WTC11 (cell line): ENCODE results near the gene DAD1. TPM values are rescaled to one million over a fixed set of nuclear protein-coding genes. Genes with fewer than 3 reads are reported as not detected.

Experiments
- ATAC-seq: fragments of 200-7000 bp; cut with Tn5 transposase; 2 replicates; pipeline ENCODE4 v1.10.0; 2021; ENCODE audit warnings: mild to moderate bottlenecking, moderate library complexity
- CTCF ChIA-PET: fragments of 300-600 bp; sonication (Branson Sonifier 250); formaldehyde crosslinking; loops from one replicate; lab custom pipeline; 2021; ENCODE audit warnings: antibody characterized with exemption; lab: Charles Lee
- POLR2A ChIA-PET: fragments of 350-600 bp; sonication (Branson Sonifier 250); formaldehyde crosslinking; loops from one replicate; lab custom pipeline; 2021; ENCODE audit warnings: antibody characterized with exemption; lab: Charles Lee
- DNase-seq: peaks from one replicate; pipeline ENCODE4 v3.0.0; 2021; ENCODE audit warnings: low spot score
- H3K27ac Mint-ChIP-seq: 2 replicates; pipeline ENCODE4 v1.8.0; 2021; ENCODE audit warnings: mixed read lengths
- H3K27me3 Mint-ChIP-seq: 2 replicates; pipeline ENCODE4 v1.8.0; 2021; ENCODE audit warnings: low read depth, mild to moderate bottlenecking, moderate library complexity, mixed read lengths
- H3K36me3 Mint-ChIP-seq: 2 replicates; pipeline ENCODE4 v1.8.0; 2021; ENCODE audit warnings: mixed read lengths
- H3K4me1 Mint-ChIP-seq: 2 replicates; pipeline ENCODE4 v1.8.0; 2022; ENCODE audit warnings: mixed read lengths
- H3K4me3 Mint-ChIP-seq: 2 replicates; pipeline ENCODE4 v1.8.0; 2021; ENCODE audit warnings: mild to moderate bottlenecking, moderate library complexity, mixed read lengths
- H3K9me3 Mint-ChIP-seq: 2 replicates; pipeline ENCODE4 v1.8.0; 2021; ENCODE audit warnings: mixed read lengths
- ATF1 ChIP-seq: sonication (generic); formaldehyde crosslinking; IDR thresholded peaks from 2 replicates; pipeline ENCODE4 v1.8.1; 2023; ENCODE audit warnings: mild to moderate bottlenecking, moderate library complexity, missing genetic modification reagents
- CREB1 ChIP-seq: sonication (generic); formaldehyde crosslinking; IDR thresholded peaks from 2 replicates; pipeline ENCODE4 v1.8.0; 2023; ENCODE audit warnings: mild to moderate bottlenecking, missing genetic modification reagents
- ETV6 ChIP-seq: sonication (generic); formaldehyde crosslinking; IDR thresholded peaks from 2 replicates; pipeline ENCODE4 v1.8.1; 2022; ENCODE audit warnings: mild to moderate bottlenecking, missing genetic modification reagents
- FOXK1 ChIP-seq: sonication (generic); formaldehyde crosslinking; IDR thresholded peaks from 2 replicates; pipeline ENCODE4 v1.8.0; 2022; ENCODE audit warnings: mild to moderate bottlenecking, moderate library complexity, missing genetic modification reagents
- GABPB1 ChIP-seq: sonication (generic); formaldehyde crosslinking; IDR thresholded peaks from 2 replicates; pipeline ENCODE4 v1.8.1; 2023; ENCODE audit warnings: mild to moderate bottlenecking, missing genetic modification reagents
- GTF2I ChIP-seq: fragments of 250-450 bp; sonication (Bioruptor Pico); conservative IDR thresholded peaks from 2 replicates; pipeline ENCODE4 v1.4.0; 2021; ENCODE audit warnings: mild to moderate bottlenecking
- IRF1 ChIP-seq: sonication (generic); formaldehyde crosslinking; IDR thresholded peaks from 2 replicates; pipeline ENCODE4 v1.8.0; 2023; ENCODE audit warnings: missing genetic modification reagents
- IRF2 ChIP-seq: sonication (generic); formaldehyde crosslinking; IDR thresholded peaks from 2 replicates; pipeline ENCODE4 v1.8.0; 2022; ENCODE audit warnings: low read depth, missing genetic modification reagents, borderline replicate concordance
- KAT7 ChIP-seq: sonication (generic); formaldehyde crosslinking; IDR thresholded peaks from 2 replicates; pipeline ENCODE4 v1.8.1; 2023; ENCODE audit warnings: missing genetic modification reagents, mild to moderate bottlenecking, borderline replicate concordance
- NR1H2 ChIP-seq: sonication (generic); formaldehyde crosslinking; IDR thresholded peaks from 2 replicates; pipeline ENCODE4 v1.9.0; 2021; ENCODE audit warnings: mild to moderate bottlenecking, moderate library complexity, missing genetic modification reagents
- NR2C2 ChIP-seq: sonication (generic); formaldehyde crosslinking; IDR thresholded peaks from 2 replicates; pipeline ENCODE4 v1.8.0; 2022; ENCODE audit warnings: mild to moderate bottlenecking, missing genetic modification reagents
- OVOL2 ChIP-seq: fragments of 250-450 bp; sonication (Bioruptor Pico); IDR thresholded peaks from 2 replicates; pipeline ENCODE4 v1.9.0; 2021; ENCODE audit warnings: mild to moderate bottlenecking, borderline replicate concordance
- SOX15 ChIP-seq: fragments of 250-450 bp; sonication (Bioruptor Pico); IDR thresholded peaks from 2 replicates; pipeline ENCODE4 v1.9.0; 2021; ENCODE audit warnings: mild to moderate bottlenecking
- TCF7 ChIP-seq: sonication (generic); formaldehyde crosslinking; IDR thresholded peaks from 2 replicates; pipeline ENCODE4 v1.8.0; 2022; ENCODE audit warnings: mild to moderate bottlenecking, low read depth, missing genetic modification reagents, moderate library complexity
- TEAD4 ChIP-seq: sonication (generic); formaldehyde crosslinking; IDR thresholded peaks from 2 replicates; pipeline ENCODE4 v1.8.0; 2022; ENCODE audit warnings: mild to moderate bottlenecking, missing genetic modification reagents
- TP53 ChIP-seq: sonication (generic); formaldehyde crosslinking; IDR thresholded peaks from 2 replicates; pipeline ENCODE4 v1.8.1; 2023; ENCODE audit warnings: mild to moderate bottlenecking, missing genetic modification reagents
- ZBTB21 ChIP-seq: sonication (generic); formaldehyde crosslinking; IDR thresholded peaks from 2 replicates; pipeline ENCODE4 v1.8.1; 2023; ENCODE audit warnings: mild to moderate bottlenecking, missing genetic modification reagents, borderline replicate concordance
- ZNF121 ChIP-seq: sonication (generic); formaldehyde crosslinking; IDR thresholded peaks from 2 replicates; pipeline ENCODE4 v1.8.0; 2023; ENCODE audit warnings: missing genetic modification reagents
- ZNF396 ChIP-seq: fragments of 250-450 bp; sonication (Bioruptor Pico); IDR thresholded peaks from 2 replicates; pipeline ENCODE4 v1.8.0; 2021; ENCODE audit warnings: mild to moderate bottlenecking, moderate library complexity, borderline replicate concordance
- ZNF416 ChIP-seq: fragments of 250-450 bp; sonication (Bioruptor Pico); IDR thresholded peaks from 2 replicates; pipeline ENCODE4 v1.9.0; 2021; ENCODE audit warnings: mild to moderate bottlenecking, inconsistent platforms
- ZNF423 ChIP-seq: fragments of 250-450 bp; sonication (Bioruptor Pico); IDR thresholded peaks from 2 replicates; pipeline ENCODE4 v2.1.2; 2022; ENCODE audit warnings: mild to moderate bottlenecking, moderate library complexity
- ZNF425 ChIP-seq: fragments of 250-450 bp; sonication (Bioruptor Pico); conservative IDR thresholded peaks from 2 replicates; pipeline ENCODE4 v1.9.0; 2021; ENCODE audit warnings: mild to moderate bottlenecking
- ZNF512 ChIP-seq: sonication (generic); formaldehyde crosslinking; IDR thresholded peaks from 2 replicates; pipeline ENCODE4 v1.8.1; 2022; ENCODE audit warnings: missing genetic modification reagents, borderline replicate concordance
- ZNF671 ChIP-seq: fragments of 250-450 bp; sonication (Bioruptor Pico); IDR thresholded peaks from 2 replicates; pipeline ENCODE4 v1.8.0; 2021; ENCODE audit warnings: mild to moderate bottlenecking
- total RNA-seq: library from RNA; stranded (reverse); gene quantifications from 3 replicates; pipeline ENCODE4 v1.2.3, GENCODE V29; 2021
- TF ChIP-seq, protein P1 (sequence below): sonication (generic); formaldehyde crosslinking; IDR thresholded peaks from 2 replicates; pipeline ENCODE4 v1.8.0; 2022; ENCODE audit warnings: mild to moderate bottlenecking, missing genetic modification reagents
- TF ChIP-seq, protein P2 (sequence below): fragments of 250-450 bp; sonication (Bioruptor Pico); IDR thresholded peaks from 2 replicates; pipeline ENCODE4 v1.9.0; 2021; ENCODE audit warnings: mild to moderate bottlenecking

Gene DAD1
- total RNA-seq, 1 experiment from 2014 or later, result 125 TPM

DNA sequence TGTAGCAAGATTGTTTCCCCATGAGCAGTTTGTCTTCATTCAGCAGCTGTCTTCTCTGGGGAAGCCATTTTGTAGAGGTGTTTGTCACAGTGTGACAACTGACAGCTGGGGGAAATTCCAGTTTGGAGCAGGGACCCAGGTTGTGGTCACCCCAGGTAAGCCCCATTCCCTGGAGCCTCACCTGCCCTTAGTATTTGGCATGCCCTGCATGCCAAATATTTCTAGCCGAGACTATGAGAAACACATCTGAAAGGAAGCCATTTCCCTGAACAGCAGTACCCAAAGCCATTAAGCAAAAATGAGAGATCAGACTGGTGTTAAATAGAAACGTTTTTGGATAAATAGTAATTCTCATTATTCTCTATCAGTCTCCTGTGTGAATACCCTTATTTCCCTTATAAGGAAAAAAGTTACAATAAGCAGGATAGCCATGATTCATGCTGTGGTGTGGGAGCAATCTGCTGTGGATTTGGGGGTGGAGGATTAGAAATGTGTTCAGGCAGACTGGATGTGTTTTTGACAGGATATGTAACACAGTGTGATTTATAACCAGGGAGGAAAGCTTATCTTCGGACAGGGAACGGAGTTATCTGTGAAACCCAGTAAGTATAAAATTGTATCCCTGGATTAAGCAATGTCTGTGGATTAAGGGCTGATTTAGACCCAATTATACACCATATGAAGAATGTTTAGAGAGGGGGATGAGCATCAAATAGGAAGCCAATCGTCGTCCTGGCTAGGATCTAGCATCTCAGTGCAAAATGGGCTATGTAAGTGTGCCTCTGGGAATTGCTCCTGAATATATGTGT is 68.9 kb downstream of the DAD1 start:
- H3K27ac Mint-ChIP-seq, result no peak overlapping the region
- TF ChIP-seq ZNF121 (no peak), ZBTB21 (CRISPR knock-in tag) (no peak), ZNF423 (CRISPR knock-in tag) (no peak), ZNF396 (no peak), KAT7 (no peak), ETV6 (no peak), ZNF425 (CRISPR knock-in tag) (no peak), NR2C2 (CRISPR knock-in tag) (no peak), IRF1 (CRISPR knock-in tag) (no peak), TP53 (CRISPR knock-in tag) (no peak), SOX15 (CRISPR knock-in tag) (no peak), ZNF512 (CRISPR knock-in tag) (no peak), ZNF416 (CRISPR knock-in tag) (no peak)
- TF ChIP-seq, protein P1, sequence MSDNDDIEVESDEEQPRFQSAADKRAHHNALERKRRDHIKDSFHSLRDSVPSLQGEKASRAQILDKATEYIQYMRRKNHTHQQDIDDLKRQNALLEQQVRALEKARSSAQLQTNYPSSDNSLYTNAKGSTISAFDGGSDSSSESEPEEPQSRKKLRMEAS, result no peak
- DNase-seq (no peak), ATAC-seq (no peak)
- peaks cover 11% of the 10 kb centered on the region for H3K4me1 Mint-ChIP-seq
- CTCF ChIA-PET, result interaction anchor here (1.1 kb wide), 1 partner anchor 39 kb away, joined by 5 read pairs; no protein-coding TSS in a partner anchor
- no peaks in the 10 kb centered on the region for H3K36me3 Mint-ChIP-seq
- no peak overlapping the region for H3K4me3 Mint-ChIP-seq
- no peaks in the 10 kb centered on the region for H3K27me3 Mint-ChIP-seq
- no peaks in the 10 kb centered on the region for H3K9me3 Mint-ChIP-seq
- POLR2A ChIA-PET, result no interaction called here

DNA sequence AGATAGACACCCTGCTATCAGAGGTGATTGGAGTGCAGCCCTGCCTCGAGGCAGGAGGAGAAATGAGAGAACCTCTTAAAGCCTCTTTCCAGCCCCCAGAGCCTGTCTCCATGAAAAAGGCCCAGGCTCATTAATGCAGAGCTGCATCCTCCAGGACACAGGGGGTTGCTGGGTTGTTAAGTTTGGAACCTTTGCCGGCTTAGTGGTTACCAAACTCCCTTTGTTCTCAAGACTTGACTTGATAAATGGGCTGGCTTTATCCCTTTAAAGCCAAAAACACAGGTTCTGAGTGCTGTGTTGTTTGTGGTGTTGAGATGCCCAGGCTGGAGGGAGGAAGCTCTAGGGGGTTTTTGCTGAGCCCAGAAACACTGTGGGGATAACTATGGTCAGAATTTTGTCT is 71.0 kb downstream of the DAD1 start:
- H3K27ac Mint-ChIP-seq, result no peak overlapping the region
- no peaks in the 10 kb centered on the region for H3K36me3 Mint-ChIP-seq
- H3K9me3 Mint-ChIP-seq, result no peaks in the 10 kb centered on the region
- ChIA-PET POLR2A (no interaction called here), CTCF (no interaction called here)
- no peak overlapping the region for H3K4me3 Mint-ChIP-seq
- no peak for DNase-seq
- H3K4me1 Mint-ChIP-seq, result peaks cover 11% of the 10 kb centered on the region
- H3K27me3 Mint-ChIP-seq, result no peaks in the 10 kb centered on the region
- ATAC-seq, result peak; percentile 53
- no peak for TF ChIP-seq OVOL2
- TF ChIP-seq ZNF671 (CRISPR knock-in tag), result no peak
- no peak for TF ChIP-seq IRF2 (CRISPR knock-in tag)
- TF ChIP-seq TCF7 (CRISPR knock-in tag), result no peak
- TF ChIP-seq GABPB1 (CRISPR knock-in tag), result no peak
- TF ChIP-seq FOXK1 (CRISPR knock-in tag), result no peak
- no peak for TF ChIP-seq TEAD4 (CRISPR knock-in tag)
- no peak for TF ChIP-seq CREB1
- no peak for TF ChIP-seq ZNF423 (CRISPR knock-in tag)
- no peak for TF ChIP-seq NR1H2 (CRISPR knock-in tag)
- TF ChIP-seq, protein P2, sequence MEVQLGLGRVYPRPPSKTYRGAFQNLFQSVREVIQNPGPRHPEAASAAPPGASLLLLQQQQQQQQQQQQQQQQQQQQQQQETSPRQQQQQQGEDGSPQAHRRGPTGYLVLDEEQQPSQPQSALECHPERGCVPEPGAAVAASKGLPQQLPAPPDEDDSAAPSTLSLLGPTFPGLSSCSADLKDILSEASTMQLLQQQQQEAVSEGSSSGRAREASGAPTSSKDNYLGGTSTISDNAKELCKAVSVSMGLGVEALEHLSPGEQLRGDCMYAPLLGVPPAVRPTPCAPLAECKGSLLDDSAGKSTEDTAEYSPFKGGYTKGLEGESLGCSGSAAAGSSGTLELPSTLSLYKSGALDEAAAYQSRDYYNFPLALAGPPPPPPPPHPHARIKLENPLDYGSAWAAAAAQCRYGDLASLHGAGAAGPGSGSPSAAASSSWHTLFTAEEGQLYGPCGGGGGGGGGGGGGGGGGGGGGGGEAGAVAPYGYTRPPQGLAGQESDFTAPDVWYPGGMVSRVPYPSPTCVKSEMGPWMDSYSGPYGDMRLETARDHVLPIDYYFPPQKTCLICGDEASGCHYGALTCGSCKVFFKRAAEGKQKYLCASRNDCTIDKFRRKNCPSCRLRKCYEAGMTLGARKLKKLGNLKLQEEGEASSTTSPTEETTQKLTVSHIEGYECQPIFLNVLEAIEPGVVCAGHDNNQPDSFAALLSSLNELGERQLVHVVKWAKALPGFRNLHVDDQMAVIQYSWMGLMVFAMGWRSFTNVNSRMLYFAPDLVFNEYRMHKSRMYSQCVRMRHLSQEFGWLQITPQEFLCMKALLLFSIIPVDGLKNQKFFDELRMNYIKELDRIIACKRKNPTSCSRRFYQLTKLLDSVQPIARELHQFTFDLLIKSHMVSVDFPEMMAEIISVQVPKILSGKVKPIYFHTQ (CRISPR knock-in tag), result no peak
- TF ChIP-seq, protein P1, result no peak
- TF ChIP-seq ZNF425 (CRISPR knock-in tag), result no peak
- no peak for TF ChIP-seq GTF2I (CRISPR knock-in tag)
- TF ChIP-seq ATF1 (CRISPR knock-in tag), result no peak
